Measurements from ENCODE around the gene ITGB3. TPM values are rescaled to one million over a fixed set of nuclear protein-coding genes. Genes with fewer than 3 reads are reported as not detected.

Gene ITGB3
- total RNA-seq, 2 donors from 2014 or later = 2.0 to 2.1 TPM

- WGBS, 2 donors = 63 to 67% methylated on average over 10 of the region's 10 CpGs
- ATAC-seq = no peak
- intact Hi-C loops (cut with DNase I) = no loop called here
Observed at GRCh38 chr17:47230864-47231263, 22.8 kb upstream of the ITGB3 start.

GRCh38 chr17:47231334-47231733 is 22.3 kb upstream of the ITGB3 start:
- Histone ChIP-seq H3K27ac (no peak overlapping the region), H3K36me3 (replicated peaks in 1 of 2; ENCODE audit: insufficient read depth in 1 of 2, low read depth in 2 of 2) (no peaks in the 10 kb centered on the region), H3K27me3 (no peaks in the 10 kb centered on the region), H3K4me1 (peaks cover 6% of the 10 kb centered on the region), H3K4me3 (no peak overlapping the region), H3K9me3 (no peaks in the 10 kb centered on the region)
- TF ChIP-seq CTCF (IDR thresholded peaks at IDR 0.05) = no peak
- TF ChIP-seq POLR2A (IDR thresholded peaks at IDR 0.05) = no peak
- 44 to 70% methylated on average over 3 of the region's 3 CpGs for WGBS, 2 donors
- intact Hi-C loops (cut with DNase I) = no loop called here
- ATAC-seq = no peak
- no peak for DNase-seq

More at GRCh38 chr17:47230864-47231263, 22.8 kb upstream of the ITGB3 start:
- Histone ChIP-seq H3K9me3 (no peaks in the 10 kb centered on the region), H3K27me3 (no peaks in the 10 kb centered on the region), H3K4me1 (peaks cover 10% of the 10 kb centered on the region), H3K36me3 (replicated peaks in 1 of 2; ENCODE audit: insufficient read depth in 1 of 2, low read depth in 2 of 2) (no peaks in the 10 kb centered on the region), H3K27ac (no peak overlapping the region), H3K4me3 (no peak overlapping the region)
- TF ChIP-seq CTCF (IDR thresholded peaks at IDR 0.05) (no peak), POLR2A (IDR thresholded peaks at IDR 0.05) (no peak)
- DNase-seq = no peak

- Histone ChIP-seq H3K36me3 (replicated peaks in 1 of 2; ENCODE audit: insufficient read depth in 1 of 2, low read depth in 2 of 2) (no peaks in the 10 kb centered on the region), H3K9me3 (no peaks in the 10 kb centered on the region), H3K27ac (no peak overlapping the region), H3K4me1 (peaks cover 6% of the 10 kb centered on the region), H3K4me3 (no peak overlapping the region), H3K27me3 (no peaks in the 10 kb centered on the region)
- DNase-seq (no peak), ATAC-seq (no peak)
- 76 to 85% methylated on average over 3 of the region's 3 CpGs for WGBS, 2 donors
- TF ChIP-seq POLR2A (IDR thresholded peaks at IDR 0.05) (no peak), CTCF (IDR thresholded peaks at IDR 0.05) (no peak)
- intact Hi-C loops (cut with DNase I) = no loop called here
Observed at GRCh38 chr17:47231866-47232265, 21.8 kb upstream of the ITGB3 start.

- ATAC-seq = no peak
- WGBS, 2 donors = 73 to 81% methylated on average over 2 of the region's 2 CpGs
- Histone ChIP-seq H3K9me3 (no peaks in the 10 kb centered on the region), H3K27ac (no peak overlapping the region), H3K36me3 (replicated peaks in 1 of 2; ENCODE audit: insufficient read depth in 1 of 2, low read depth in 2 of 2) (no peaks in the 10 kb centered on the region), H3K27me3 (no peaks in the 10 kb centered on the region), H3K4me3 (no peak overlapping the region), H3K4me1 (peaks cover 6% of the 10 kb centered on the region)
- TF ChIP-seq POLR2A (IDR thresholded peaks at IDR 0.05) = no peak
- TF ChIP-seq CTCF (IDR thresholded peaks at IDR 0.05) = no peak
- no peak for DNase-seq
- intact Hi-C loops (cut with DNase I) = no loop called here
Observed at GRCh38 chr17:47232465-47232864, 21.2 kb upstream of the ITGB3 start.

- no peaks in the 10 kb centered on the region for H3K9me3 ChIP-seq
- intact Hi-C loops (cut with DNase I) = loop anchor here (5.0 kb wide), 1 partner anchor 82 kb away; no protein-coding TSS in a partner anchor
- H3K36me3 ChIP-seq (replicated peaks in 1 of 2; ENCODE audit: insufficient read depth in 1 of 2, low read depth in 2 of 2) = no peaks in the 10 kb centered on the region
- no peak for DNase-seq
- TF ChIP-seq CTCF (IDR thresholded peaks at IDR 0.05) (no peak), POLR2A (IDR thresholded peaks at IDR 0.05) (no peak)
- H3K27me3 ChIP-seq = no peaks in the 10 kb centered on the region
- no peak for ATAC-seq
- no peaks in the 10 kb centered on the region for H3K4me1 ChIP-seq
- H3K27ac ChIP-seq = no peak overlapping the region
- WGBS, 2 donors = 68 to 77% methylated on average over 3 of the region's 3 CpGs
- H3K4me3 ChIP-seq = no peak overlapping the region
Observed at GRCh38 chr17:47235506-47235905, 18.1 kb upstream of the ITGB3 start.
